ENCODE results near the gene DIRAS1.
A peak's percentile ranks its signal among the peaks of the same experiment; 100 is the strongest.

Gene DIRAS1

DNA sequence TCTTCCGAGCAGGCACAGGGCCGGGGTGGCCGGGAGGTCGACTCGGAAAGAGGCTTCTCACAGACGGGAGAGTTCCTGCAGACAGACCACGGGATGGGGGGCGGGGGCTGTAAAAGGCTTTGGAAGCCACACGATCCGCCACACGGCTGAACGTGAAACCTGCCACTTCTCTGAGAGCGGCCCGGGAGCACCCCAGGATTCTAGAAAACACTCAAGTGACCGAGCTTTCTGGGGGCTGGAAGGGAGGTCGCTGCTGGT, 34.2 kb upstream of the DIRAS1 start:
- DNase-seq (ENCODE audit: low spot score), result no peak

DNA sequence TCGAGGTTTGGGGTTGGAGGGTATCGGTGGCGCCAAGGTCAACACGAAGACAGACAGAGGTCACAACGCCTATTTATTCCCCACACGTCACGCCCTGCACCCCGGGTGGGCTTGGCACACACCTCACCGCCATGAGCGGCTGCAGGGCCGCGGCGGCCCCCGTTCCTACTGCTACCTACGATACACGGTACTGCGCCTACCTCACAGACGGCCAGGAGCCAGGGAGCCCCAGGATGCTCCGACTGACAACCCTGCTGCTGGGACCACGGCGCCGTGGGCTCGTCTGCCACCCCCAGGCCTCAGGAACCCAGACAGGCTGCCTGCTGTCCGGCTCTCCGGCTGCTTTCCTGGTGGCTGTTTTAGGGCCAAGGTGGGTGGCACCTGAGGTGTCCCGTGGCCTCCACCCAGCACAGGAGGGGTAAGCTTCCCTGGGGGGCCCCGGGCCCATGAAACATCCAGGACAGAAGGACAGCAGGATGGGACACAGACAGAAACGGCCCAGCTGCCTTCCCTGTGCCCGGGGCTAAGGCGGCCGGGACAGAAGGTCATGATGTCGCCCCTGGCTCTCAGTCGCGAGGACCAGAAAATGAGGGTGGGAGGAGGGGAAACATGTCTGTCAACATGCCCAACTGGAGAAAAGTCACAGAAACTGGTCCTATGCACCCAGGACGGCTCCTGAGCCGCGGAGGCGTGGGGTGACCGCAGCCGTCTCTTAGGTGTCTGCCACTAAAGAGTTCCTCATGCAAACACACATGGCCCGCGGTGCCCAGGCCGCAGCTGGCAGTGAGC, 33.7 kb upstream of the DIRAS1 start:
- DNase-seq (ENCODE audit: low spot score), result no peak

DNA sequence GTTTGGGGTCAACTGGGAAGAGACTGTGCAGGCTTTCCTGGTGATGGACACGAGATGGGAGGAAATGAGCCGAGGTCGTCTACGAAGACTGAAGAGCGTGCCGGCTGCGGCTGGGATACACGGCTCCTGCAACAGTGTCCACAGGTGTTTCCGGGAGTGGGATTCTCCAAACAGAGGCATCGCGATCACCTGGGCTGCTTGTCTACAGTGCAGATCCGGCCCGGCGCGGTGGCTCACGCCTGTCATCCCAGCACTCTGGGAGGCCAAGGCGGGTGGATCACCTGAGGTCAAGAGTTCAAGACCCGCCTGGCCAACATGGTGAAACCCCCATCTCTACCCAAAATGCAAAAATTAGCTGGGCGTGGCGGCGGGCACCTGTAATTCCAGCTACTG, 30.3 kb upstream of the DIRAS1 start:
- no peak for DNase-seq (ENCODE audit: low spot score)

DNA sequence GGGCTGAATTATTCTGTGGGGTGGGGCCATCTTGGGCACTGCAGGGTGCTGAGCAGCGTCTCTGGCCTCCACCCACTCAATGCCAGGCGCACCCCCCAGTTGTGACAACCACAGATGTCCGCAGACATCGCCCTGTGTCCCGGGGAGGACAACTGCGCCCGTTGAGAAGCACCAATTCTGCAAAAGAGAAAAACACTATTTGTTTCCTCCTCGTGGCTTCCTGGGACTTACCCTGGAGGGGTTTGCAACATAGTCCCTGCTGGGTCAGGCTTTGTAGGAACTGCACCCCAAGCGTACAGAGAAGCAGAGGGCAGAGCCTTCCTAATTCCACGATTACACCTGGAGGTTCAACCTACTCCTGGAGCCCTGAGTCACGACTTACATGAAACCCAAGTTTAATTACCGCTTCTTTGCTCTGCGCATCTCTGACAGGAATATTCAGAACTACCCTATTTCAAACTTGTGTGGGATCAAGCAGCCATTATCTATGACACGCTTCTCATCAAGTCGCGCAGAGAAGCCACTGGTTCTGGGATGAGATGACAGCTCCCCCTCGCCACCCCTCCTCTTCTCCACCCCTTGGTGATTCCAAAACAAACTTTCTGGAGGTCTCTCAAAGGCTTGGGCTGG, 29.8 kb upstream of the DIRAS1 start:
- no peak for DNase-seq (ENCODE audit: low spot score)

DNA sequence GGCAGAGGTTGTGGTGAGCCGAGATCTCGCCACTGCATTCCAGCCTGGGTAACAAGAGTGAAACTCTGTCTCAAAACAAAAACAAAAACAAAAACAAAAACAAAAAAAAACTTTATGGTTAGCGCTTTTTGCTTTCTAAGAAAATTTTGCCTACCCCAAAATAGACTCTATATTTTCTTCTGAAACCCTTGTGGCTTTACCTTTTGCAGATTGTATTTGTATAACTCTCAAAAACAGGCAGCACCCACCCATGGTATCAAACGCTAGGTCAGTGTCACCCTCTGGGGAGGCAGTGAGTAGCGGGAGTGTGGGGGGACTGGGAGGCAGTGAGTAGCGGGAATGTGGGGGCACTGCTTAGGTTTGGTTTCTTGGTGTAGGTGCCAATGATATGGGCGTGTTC, 26.2 kb upstream of the DIRAS1 start:
- DNase-seq (ENCODE audit: low spot score), result no peak

DNA sequence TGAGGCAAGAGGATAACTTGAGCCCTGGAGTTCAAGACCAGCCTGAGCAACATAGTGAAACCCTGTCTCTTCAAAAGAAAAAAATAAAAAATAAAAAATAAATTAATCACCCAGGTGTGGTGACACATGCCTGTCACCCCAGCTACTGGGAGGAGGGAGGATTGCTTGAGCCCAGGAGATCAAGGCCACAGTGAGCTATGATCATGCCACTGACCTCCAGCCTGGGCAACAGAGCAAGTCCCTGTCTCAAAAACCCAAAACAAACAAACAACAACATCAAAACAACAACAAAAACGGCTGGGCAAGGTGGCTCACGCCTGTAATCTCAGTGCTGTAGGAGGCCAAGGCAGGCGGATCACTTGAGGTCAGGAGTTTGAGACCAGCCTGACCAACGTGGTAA, 22.9 kb upstream of the DIRAS1 start:
- DNase-seq (ENCODE audit: low spot score), result no peak

DNA sequence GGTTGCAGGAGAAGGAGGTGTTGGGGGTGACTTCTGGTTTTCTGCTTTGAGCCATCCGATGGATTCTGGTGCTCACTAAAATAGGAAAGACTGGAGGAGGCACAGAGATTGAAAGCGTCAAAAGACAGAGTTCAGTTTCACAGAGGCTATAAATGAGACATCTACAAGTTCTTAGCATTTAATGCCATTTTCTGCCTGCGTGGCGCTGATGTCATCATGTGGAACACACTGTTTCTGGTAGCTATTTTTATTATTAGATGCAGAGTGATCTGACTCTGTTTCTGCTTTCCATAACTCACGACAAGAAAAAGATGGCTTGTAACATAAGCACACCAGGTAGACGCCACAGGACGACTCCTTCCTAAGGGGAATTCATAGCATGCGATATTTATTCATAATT, 21.9 kb upstream of the DIRAS1 start:
- DNase-seq (ENCODE audit: low spot score), result no peak

DNA sequence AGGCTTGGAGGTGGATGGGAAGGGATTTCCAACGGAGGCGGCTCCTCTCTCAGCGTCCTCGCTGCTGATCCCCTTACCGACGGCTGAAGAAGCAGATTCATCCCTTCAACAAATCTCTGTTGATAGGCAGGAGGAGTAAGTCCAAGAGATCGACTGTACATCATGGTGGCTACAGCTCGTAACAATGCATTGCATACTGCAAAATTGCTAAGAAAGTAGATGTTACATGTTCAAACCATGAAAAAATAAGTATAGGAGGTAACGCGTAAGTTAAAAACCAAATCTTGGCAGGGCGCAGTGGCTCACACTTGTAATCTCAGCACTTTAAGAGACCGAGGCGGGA, 19.1 kb upstream of the DIRAS1 start:
- DNase-seq (ENCODE audit: low spot score), result no peak

DNA sequence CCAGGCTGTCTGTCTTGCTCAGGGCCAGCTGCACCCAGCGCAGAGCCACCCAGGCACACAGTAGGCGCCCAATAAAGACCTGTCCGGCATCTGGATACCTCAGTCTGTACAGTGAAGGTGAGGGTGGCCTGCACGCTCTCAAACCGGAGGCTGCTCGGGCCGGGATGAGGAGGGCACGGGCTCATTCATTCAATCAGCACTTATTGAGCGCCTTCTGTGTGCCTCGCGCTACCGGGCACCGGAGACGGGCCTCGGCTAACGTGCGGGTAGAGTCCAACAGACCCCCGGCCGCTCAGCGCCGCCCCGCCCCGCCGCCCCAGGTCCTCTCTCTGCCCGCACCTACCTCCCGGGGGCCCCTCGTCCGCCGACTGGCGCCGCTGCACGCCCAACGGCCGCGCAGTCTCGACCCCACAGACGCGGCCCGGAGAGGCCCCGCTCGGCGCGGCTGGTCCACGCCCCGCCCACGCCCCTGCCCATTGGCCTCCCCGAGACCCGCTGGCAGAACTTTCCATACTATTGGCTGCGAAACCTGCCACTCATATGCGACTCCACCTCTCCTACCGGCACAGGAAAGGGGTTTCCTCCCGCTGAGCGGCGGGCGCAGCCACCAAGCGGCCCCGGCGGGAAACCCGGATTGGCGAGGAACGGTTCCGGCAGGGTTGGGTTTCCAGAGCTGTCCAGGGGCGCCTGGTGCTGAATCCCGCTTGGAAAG, 18.6 kb upstream of the DIRAS1 start, which contains the start of gene SLC39A3:
Gene SLC39A3, minus strand, starts transcription at position 416 of the 712 bp plus-strand sequence. CDS start 2,760 bp downstream, outside the sequence.
- DNase-seq (ENCODE audit: low spot score), result peak; percentile 100

DNA sequence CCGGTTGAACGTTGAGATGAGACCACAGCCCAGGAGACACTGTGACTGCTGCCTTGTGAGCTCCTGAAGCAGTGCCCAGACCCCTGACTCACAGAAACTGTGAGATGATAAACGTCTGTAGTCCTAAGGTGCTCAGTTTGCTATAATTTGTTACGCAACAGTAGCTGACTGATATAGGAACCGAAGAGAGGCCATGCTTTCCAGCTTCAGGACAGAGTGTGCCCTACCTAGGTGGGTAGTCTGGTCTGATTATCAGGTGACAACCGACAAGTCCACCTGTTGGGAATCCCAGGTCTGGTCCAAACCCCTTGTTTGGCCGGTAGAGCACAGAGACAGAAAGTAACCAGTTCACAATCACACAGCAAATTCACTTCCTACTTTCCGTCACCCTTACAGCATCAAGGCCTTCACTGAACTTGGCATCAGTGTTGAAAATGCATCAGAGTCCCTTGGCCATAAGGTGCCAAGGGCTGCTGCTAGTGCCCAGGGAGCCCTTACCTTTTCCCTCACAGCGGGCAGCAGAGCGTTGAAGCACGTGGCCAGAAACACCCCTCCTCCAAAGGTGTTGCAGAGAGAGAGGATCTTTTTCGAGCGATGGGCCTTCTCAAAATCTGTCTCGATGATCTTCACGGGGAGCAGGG, 15.5 kb upstream of the DIRAS1 start:
- DNase-seq (ENCODE audit: low spot score), result no peak

DNA sequence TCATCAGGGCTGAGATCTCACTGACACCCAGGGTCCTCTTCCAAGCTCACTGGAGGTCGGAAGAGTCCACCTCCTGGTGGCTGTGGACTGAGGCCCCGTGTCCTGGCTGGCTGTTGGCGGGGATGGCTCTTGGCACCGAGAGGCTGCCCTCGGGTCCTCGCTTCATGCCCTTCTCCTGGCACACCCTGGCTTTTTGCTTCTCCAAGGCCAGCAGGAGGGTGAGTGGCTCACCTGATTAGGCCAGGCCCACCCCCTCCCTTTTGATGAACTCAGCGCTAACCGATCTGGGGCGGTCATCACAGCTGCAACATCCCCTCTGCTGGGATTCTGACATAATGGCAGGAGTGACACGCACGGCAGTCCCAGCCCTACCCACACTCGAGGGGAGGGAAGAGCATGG, 14.2 kb upstream of the DIRAS1 start:
- no peak for DNase-seq (ENCODE audit: low spot score)

DNA sequence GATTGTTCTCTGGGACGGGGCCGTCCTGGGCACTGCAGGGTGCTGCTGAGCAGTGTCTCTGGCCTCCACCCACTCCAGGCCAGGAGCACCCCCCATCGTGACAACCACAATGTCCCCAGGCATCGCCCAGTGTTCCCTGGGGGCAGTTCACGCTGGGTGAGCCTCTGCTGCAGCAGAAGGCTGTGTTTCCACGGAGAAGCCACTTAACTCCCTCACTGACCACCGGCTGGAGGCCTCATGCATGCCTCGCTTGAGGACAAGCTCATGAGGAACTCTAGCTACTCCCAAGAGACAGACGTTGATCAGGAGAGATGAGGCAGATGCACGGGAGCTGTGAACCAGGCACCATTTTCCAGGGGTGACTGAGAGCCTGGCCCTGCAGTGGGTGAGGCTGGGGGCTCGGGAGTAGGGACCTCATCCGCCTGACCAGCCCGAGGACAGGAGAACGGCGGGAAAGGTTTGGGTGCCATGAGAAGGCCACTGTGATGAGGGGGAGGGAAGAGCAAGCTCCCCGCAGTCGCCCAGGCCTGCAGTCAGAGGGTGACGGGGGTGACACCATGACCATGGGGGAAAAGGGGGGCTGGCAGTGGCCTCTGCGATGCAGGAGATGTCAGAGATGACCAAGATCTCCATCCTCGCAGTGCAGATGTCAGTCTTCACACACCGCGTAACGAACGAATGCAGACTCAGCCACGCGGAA, 13.6 kb upstream of the DIRAS1 start:
- DNase-seq (ENCODE audit: low spot score), result no peak

DNA sequence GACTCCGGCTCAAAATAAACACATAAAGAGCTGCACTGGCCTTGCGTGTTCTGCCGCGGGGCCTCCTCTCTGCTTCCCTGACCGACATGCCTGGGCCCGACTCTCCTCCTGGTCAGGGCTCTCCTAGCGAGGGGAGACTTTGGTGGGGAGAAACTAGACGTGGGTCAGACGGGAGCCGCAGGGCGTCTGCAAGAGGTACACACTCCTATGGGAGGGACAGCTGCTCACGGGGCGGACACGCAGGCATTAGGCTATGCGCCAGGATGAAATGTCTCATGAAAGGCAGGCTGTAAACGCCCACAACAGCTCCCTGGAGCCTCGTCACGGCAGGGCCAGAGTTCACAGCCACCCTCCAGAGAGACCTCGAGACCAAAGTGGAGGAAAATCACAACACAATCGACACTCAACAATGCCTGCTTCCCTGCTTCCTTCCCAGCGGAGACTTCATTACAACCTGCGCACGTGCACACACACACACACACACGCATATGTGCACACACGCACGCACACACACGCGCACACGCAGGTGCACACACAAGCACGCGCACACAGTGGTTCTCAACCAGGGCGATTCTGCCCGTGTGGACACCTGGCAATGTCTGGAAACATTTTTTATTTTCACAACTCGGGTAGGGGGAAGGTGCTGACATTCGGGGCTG, 12.9 kb upstream of the DIRAS1 start:
- no peak for DNase-seq (ENCODE audit: low spot score)

DNA sequence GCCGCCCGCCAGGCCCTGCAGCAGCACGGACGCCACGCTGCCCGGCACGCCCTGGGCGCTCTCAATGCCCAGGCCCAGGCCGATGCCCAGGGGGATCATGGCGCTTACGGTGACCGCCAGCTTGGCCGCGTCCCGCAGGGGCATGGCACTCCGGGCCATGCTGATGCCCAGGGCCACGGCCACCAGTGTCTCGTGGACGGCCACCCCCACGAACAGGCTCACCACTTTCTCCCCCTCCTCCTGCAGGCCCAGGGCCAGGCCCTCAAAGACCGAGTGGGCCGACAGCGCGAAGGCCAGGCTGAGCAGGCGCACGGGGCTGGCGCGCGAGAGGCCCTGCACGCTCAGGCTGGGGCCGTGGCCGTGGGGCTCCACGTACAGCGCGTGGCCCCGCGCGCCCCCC, 11.7 kb upstream of the DIRAS1 start:
- DNase-seq (ENCODE audit: low spot score), result no peak

DNA sequence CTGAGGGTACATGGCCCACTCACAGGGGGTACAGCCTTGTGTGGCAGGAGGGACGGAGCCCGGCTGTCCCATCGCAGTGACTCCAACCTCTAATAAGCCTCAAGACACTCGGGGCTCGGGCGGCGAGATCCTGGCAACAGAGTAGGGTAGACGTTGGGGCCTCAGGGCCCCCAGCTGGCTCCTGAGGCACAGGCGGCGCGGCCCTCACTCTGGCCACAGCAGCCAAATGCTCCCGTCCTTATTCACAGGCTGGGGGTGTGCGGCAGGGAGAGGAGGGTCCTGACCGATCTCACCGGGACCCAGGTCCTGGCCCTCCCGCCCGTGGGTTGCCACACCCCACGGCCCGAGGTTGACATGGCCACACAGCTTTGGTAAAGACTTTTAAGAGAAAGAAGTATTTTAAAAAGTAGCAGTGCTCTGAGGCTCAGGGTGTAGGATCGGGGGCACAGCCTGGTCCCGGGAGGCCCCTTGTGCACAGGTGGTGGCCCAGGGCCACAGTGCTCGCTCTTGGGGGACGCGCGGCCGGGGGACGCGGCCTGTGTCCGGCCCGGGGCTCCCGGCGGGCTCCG, 11.1 kb upstream of the DIRAS1 start:
- no peak for DNase-seq (ENCODE audit: low spot score)

DNA sequence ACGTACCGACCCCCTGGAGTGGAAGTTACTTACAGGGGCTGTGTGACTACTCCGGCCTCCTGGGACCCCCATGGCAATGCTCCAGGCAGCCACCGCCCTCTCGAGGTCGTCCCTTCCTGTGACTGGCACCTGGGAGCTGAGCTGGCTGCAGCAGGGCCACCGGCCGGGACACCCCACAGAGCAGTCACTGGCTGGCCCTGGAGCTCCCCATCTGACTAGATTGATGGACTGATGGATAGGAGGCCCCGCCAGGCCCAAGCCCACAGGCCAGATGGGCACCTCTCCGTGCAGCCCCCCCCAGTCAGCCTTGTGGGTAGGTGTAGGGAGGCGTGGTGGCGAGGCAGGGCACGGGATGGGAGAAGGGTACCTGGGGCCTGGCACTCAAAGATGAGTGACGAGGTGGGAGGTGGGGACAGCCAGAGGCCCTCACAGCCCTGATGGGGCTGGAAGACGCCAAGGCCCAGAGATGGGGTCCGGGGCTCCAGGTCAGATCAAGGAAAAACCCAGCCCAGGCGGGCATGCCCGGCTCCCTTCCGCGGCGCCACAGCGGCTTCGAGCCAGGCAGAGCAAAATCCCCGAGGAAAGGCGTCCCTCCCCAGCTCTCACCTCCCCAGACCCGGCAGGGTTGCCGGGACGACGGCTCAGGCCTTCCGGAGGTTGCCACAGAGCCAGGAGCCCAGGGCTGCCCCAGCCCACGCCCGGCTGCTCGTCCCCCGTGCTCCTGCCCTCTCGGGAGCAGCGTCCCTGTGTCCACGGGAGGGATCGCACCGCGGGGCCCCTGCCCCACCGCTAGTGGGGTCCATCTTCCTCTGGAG, 10.2 kb upstream of the DIRAS1 start:
- DNase-seq (ENCODE audit: low spot score), result no peak

DNA sequence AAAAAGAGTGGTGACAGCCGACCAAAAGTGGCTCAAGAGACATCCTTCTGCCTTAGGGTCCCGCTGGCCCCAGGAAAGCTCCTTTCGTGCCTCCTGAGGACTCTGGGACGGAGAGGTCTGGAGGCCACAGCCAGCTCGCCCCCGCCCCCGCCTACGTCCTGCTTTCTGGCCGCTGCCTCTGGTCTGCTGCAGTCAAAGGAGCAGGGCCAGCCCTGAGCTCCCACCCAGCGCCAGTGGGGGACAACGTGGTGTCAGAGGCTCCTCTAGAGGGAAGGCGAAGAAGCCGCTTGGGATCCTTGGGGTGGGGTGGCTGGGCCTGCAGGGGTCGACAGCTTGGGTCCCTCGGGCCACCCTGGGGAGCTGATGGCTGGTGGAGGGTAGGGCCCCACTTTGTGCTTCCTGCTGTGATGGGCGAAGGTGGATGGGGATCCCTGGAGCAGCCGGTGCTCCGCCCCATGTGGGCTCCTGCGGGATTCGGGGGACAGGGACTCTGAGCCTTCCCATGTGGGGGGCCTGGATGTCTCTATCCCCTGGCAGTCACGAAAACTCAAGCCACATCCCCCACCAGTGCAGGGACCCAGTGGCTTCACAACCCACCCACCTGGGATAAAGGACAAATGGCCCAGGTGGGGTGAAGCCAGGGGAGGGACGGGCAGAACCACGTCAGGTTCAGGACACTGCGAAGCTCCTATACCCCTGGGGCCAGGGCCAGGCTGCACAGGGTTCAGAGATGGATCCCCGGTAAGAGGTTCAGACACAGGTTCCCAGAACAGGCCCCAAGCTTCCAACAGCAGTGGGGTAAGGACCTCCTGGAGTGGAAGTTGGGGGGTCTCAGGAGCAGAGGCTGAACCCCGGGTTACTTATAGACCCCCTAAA, 9.0 kb upstream of the DIRAS1 start:
- no peak for DNase-seq (ENCODE audit: low spot score)

DNA sequence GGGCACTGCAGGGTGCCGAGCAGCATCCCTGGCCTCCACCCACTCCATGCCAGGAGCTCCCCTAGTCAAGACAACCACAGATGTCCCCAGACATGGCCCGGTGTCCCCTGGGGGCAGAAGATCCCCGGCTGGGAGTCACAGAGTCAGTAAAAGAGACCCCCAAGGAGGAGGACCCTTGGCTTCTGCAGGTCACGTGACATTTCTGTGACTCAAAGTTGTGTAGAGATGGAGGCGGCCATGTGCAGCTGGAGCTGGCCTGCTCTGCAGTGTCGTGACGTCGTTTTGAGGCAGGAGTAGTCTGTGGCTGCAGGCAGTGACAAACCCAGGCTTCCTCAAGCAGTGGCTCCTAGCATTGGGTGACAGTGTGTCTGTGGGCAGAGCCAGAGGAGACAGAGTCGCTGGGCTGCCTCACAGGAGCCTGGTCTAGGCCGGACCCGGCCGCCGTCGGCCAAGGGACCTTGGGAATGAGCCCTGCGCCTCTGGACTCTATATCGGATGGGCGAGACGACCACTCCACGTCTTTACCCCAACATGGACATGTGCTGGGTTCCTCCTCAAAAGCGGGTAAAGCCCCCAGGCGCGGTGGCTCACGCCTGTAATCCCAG, 7.7 kb upstream of the DIRAS1 start:
- DNase-seq (ENCODE audit: low spot score), result no peak

DNA sequence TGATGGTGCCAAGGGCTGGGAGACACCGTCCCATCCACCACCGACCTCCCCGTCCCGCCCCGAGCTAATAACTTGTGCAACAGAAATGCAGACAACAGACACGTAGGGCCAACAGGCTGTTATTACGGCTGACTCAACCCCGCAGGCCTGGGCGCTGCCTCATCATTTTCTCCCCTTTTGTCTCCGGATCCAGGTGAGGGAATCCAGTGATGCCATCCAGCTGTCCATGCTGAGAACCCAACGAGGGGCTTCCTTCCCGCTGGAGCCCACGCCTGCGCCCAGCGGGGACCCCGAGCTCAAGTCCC, 6.4 kb upstream of the DIRAS1 start:
- no peak for DNase-seq (ENCODE audit: low spot score)

Data from HuH-7 (cell line).